ENCODE results near the gene POLK.

POLK gene

GRCh38 chr5:75640826-75641225 is 129.1 kb downstream of the POLK start:
- no peak for DNase-seq (ENCODE audit: low read depth in 1 of 2, low spot score in 1 of 2)

- no peak for DNase-seq (ENCODE audit: low read depth in 1 of 2, low spot score in 1 of 2)
Observed at GRCh38 chr5:75648712-75649111, 137.0 kb downstream of the POLK start.

Data from activated T-helper 1 cell treated with anti-CD3 and anti-CD28 coated beads, Interleukin-2, amount 50 U/mL, for 16 hours (primary cell).